SK-N-SH (cell line): ENCODE data around the gene CD248. TPM values are rescaled to one million over a fixed set of nuclear protein-coding genes. Genes with fewer than 3 reads are reported as not detected.
A peak's percentile ranks its signal among the peaks of the same experiment; 100 is the strongest.

ENCODE experiments used
- CTCF ChIA-PET: fragments of 300-600, 350-600 bp; formaldehyde crosslinking; extraction: SDS; loops from one replicate; lab custom pipeline; 2021; lab: Yijun Ruan, JAX
- POLR2A ChIA-PET: fragments of 350-600 bp; sonication (Branson Sonifier 250); formaldehyde crosslinking; extraction: SDS; loops from one replicate; lab custom pipeline; 2020; ENCODE audit warnings: antibody characterized with exemption, inconsistent platforms; lab: Yijun Ruan, JAX
- DNase-seq: peaks from one replicate; pipeline ENCODE4 v3.0.0; 2012
- H2AFZ ChIP-seq: fragments of 200-600 bp; sonication (generic); 2 replicates; pipeline ENCODE4 v1.8.1; 2016; ENCODE audit warnings: antibody characterized with exemption, mild to moderate bottlenecking, low read depth
- H3F3A ChIP-seq: fragments of 200-600 bp; sonication (generic); replicated peaks from 2 replicates; pipeline ENCODE3; 2016; ENCODE audit warnings: antibody characterized with exemption, mild to moderate bottlenecking; ENCODE audit not compliant: insufficient read depth
- H3K27ac ChIP-seq, 2 experiments: fragments of 200-500 bp in 1 of 2; fragments of 200-600 bp in 1 of 2; sonication (Bioruptor generic) in 1 of 2; sonication (generic), shearing (Covaris generic) in 1 of 2; 2 replicates each; pipeline versions ENCODE4 v1.5.1 to v1.6.1; 2014 to 2016; ENCODE audit warnings: low read depth in 2 of 2, inconsistent platforms in 1 of 2, low read length in 1 of 2, mild to moderate bottlenecking in 1 of 2, mixed read lengths in 1 of 2
- H3K27me3 ChIP-seq: fragments of 200-600 bp; sonication (generic), shearing (Covaris generic); 2 replicates; pipeline ENCODE4 v1.6.1; 2016; ENCODE audit warnings: mixed run types; ENCODE audit not compliant: insufficient read depth
- H3K36me3 ChIP-seq, 2 experiments: fragments of 200-500 bp in 1 of 2; fragments of 200-600 bp in 1 of 2; sonication (Bioruptor generic) in 1 of 2; sonication (generic) in 1 of 2; replicated peaks in 1 of 2; 2 replicates each; pipeline versions ENCODE3 to v1.5.1; 2014 to 2016; ENCODE audit warnings: low read length in 1 of 2, mild to moderate bottlenecking in 1 of 2; ENCODE audit not compliant: insufficient read depth in 2 of 2, control insufficient read depth in 1 of 2
- H3K4me1 ChIP-seq, 2 experiments: fragments of 200-500 bp in 1 of 2; fragments of 200-600 bp in 1 of 2; sonication (Bioruptor generic) in 1 of 2; sonication (generic), shearing (Covaris generic) in 1 of 2; 2 replicates each; pipeline versions ENCODE4 v1.5.1 to v1.6.1; 2014 to 2016; ENCODE audit warnings: low read depth in 1 of 2, low read length in 1 of 2, mixed run types in 1 of 2; ENCODE audit not compliant: insufficient read depth in 2 of 2, control insufficient read depth in 1 of 2
- H3K4me2 ChIP-seq: fragments of 200-600 bp; sonication (generic), shearing (Covaris generic); 2 replicates; pipeline ENCODE4 v1.6.1; 2017; ENCODE audit warnings: mixed run types
- H3K4me3 ChIP-seq, 2 experiments: fragments of 200-500 bp in 1 of 2; fragments of 200-600 bp in 1 of 2; sonication (Bioruptor generic) in 1 of 2; sonication (generic), shearing (Covaris generic) in 1 of 2; 2 replicates each; pipeline versions ENCODE4 v1.5.1 to v1.8.1; 2014 to 2016; ENCODE audit warnings: low read depth in 2 of 2, inconsistent platforms in 1 of 2, low read length in 1 of 2, mild to moderate bottlenecking in 1 of 2, mixed read lengths in 1 of 2, moderate library complexity in 1 of 2
- H3K79me2 ChIP-seq: fragments of 200-600 bp; sonication (generic); 2 replicates; pipeline ENCODE4 v1.8.1; 2017; ENCODE audit warnings: mild to moderate bottlenecking; ENCODE audit not compliant: insufficient read depth
- H3K9ac ChIP-seq: fragments of 200-600 bp; sonication (generic); 2 replicates; pipeline ENCODE4 v1.6.1; 2017; ENCODE audit warnings: mixed run types
- H3K9me2 ChIP-seq: fragments of 200-600 bp; sonication (generic); 2 replicates; pipeline ENCODE4 v1.6.1; 2017; ENCODE audit warnings: mixed run types
- H3K9me3 ChIP-seq: fragments of 200-600 bp; sonication (generic); 2 replicates; pipeline ENCODE4 v1.6.1; 2017; ENCODE audit warnings: mixed run types, mild to moderate bottlenecking, moderate library complexity
- H4K20me1 ChIP-seq: fragments of 200-600 bp; sonication (generic); 2 replicates; pipeline ENCODE4 v1.6.1; 2017; ENCODE audit warnings: mild to moderate bottlenecking, mixed run types; ENCODE audit not compliant: insufficient read depth
- CHD2 ChIP-seq: fragments of 150-350 bp; IDR thresholded peaks from 2 replicates; pipeline ENCODE4 v1.6.1; 2018; ENCODE audit warnings: low read length; ENCODE audit not compliant: partially characterized antibody
- EZH2phosphoT487 ChIP-seq: fragments of 200-600 bp; sonication (generic); IDR thresholded peaks from 2 replicates; pipeline ENCODE4 v1.6.1; 2017; ENCODE audit warnings: low read depth, mixed run types, mild to moderate bottlenecking, antibody characterized with exemption, moderate library complexity, borderline replicate concordance
- FOSL2 ChIP-seq: IDR thresholded peaks from 2 replicates; pipeline ENCODE4 v1.4.0; 2012; ENCODE audit warnings: low read depth, mild to moderate bottlenecking, moderate library complexity, borderline replicate concordance
- FOXM1 ChIP-seq: IDR thresholded peaks from 2 replicates; pipeline ENCODE4 v1.4.0; 2012; ENCODE audit warnings: low read depth, mild to moderate bottlenecking
- MAX ChIP-seq: IDR thresholded peaks from 2 replicates; pipeline ENCODE4 v1.4.0; 2012; ENCODE audit warnings: low read depth
- MEF2A ChIP-seq: IDR thresholded peaks from 2 replicates; pipeline ENCODE4 v1.4.0; 2012; ENCODE audit warnings: low read depth, borderline replicate concordance
- PBX3 ChIP-seq: IDR thresholded peaks from 2 replicates; pipeline ENCODE4; 2012
- REST ChIP-seq: IDR thresholded peaks from 2 replicates; pipeline ENCODE4 v1.6.1; 2012; ENCODE audit warnings: mild to moderate bottlenecking, low read depth, low read length, moderate library complexity
- RFX5 ChIP-seq: IDR thresholded peaks from 2 replicates; pipeline ENCODE4 v1.6.1; 2012; ENCODE audit warnings: mild to moderate bottlenecking, improper control_type of control experiment, low read length
- SMC3 ChIP-seq: IDR thresholded peaks from 2 replicates; pipeline ENCODE4 v1.6.1; 2012; ENCODE audit warnings: low read depth, low read length, improper control_type of control experiment
- WGBS: methylation state at CpG from one replicate; pipeline ENCODE4 v1.1.6; 2017; ENCODE audit warnings: low lambda C conversion rate; 5-methylcytosine and 5-hydroxymethylcytosine counted together
- polyA plus RNA-seq, 3 experiments: library from polyadenylated mRNA; depleted of rRNA; stranded (reverse); fragments of >200 nt; gene quantifications; 2 replicates each; pipeline ENCODE4 v1.2.3, GENCODE V29; 2012
- TF ChIP-seq, protein P1 (sequence below): fragments of 150-350 bp; IDR thresholded peaks from 2 replicates; pipeline ENCODE4 v1.6.1; 2017; ENCODE audit warnings: antibody characterized with exemption, low read length, low read depth, borderline replicate concordance
- TF ChIP-seq, protein P2 (sequence below): fragments of 150-350 bp; IDR thresholded peaks from 2 replicates; pipeline ENCODE4 v1.6.1; 2016; ENCODE audit warnings: mild to moderate bottlenecking, low read depth, low read length

CD248 gene
- polyA plus RNA-seq, 1 of the 3 experiments (the other 2 are of a cell fraction) = 7.7 TPM

GRCh38 chr11:66334605-66335442 lies 18.0 kb upstream of the CD248 start:
- H3K4me3 ChIP-seq = peak overlapping the region; percentile 68 to 69
- peak overlapping the region; percentile 94 for H3K27ac ChIP-seq
- no peaks in the 10 kb centered on the region for H3K9me2 ChIP-seq
- DNase-seq = peak; percentile 37
- no peaks in the 10 kb centered on the region; the same call in 1 of the 2 replicates for H4K20me1 ChIP-seq
- TF ChIP-seq RFX5 (no peak), MEF2A (no peak), REST (no peak), EZH2phosphoT487 (no peak), CHD2 (no peak), FOXM1 (no peak), PBX3 (no peak), MAX (no peak), FOSL2 (no peak), SMC3 (no peak)
- TF ChIP-seq, protein P1, sequence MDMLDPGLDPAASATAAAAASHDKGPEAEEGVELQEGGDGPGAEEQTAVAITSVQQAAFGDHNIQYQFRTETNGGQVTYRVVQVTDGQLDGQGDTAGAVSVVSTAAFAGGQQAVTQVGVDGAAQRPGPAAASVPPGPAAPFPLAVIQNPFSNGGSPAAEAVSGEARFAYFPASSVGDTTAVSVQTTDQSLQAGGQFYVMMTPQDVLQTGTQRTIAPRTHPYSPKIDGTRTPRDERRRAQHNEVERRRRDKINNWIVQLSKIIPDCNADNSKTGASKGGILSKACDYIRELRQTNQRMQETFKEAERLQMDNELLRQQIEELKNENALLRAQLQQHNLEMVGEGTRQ = no peak
- TF ChIP-seq, protein P2, sequence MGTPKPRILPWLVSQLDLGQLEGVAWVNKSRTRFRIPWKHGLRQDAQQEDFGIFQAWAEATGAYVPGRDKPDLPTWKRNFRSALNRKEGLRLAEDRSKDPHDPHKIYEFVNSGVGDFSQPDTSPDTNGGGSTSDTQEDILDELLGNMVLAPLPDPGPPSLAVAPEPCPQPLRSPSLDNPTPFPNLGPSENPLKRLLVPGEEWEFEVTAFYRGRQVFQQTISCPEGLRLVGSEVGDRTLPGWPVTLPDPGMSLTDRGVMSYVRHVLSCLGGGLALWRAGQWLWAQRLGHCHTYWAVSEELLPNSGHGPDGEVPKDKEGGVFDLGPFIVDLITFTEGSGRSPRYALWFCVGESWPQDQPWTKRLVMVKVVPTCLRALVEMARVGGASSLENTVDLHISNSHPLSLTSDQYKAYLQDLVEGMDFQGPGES = no peak
- ChIA-PET POLR2A (interaction anchor here (0.9 to 3.2 kb wide), 5 partner anchors 10 to 86 kb away, joined by 3 to 33 read pairs (median 5); partner anchors contain the start of genes BRMS1, NPAS4, RAB1B and SLC29A2), CTCF (interaction anchor here (0.6 to 8.8 kb wide), 14 partner anchors 10 to 445 kb away, joined by 3 to 280 read pairs (median 6); partner anchors contain the start of genes B4GAT1, BRMS1, CD248 and YIF1A)
- H3K9me3 ChIP-seq = no peaks in the 10 kb centered on the region
- 91% methylated on average over 17 of the region's 42 CpGs for WGBS
- H3F3A ChIP-seq = peaks cover 10% of the 10 kb centered on the region
- H3K27me3 ChIP-seq = no peaks in the 10 kb centered on the region
- H3K36me3 ChIP-seq = peaks cover 11 to 38% of the 10 kb centered on the region in 2 experiments
- peak overlapping the region; percentile 87 for H3K9ac ChIP-seq
- H3K79me2 ChIP-seq = peaks cover 17% of the 10 kb centered on the region
- no peak overlapping the region for H2AFZ ChIP-seq
- peak overlapping the region; percentile 90 for H3K4me2 ChIP-seq
- peaks cover 27 to 44% of the 10 kb centered on the region in 2 experiments for H3K4me1 ChIP-seq
